Purkinje cell (primary cell): ENCODE data around the gene NCR2. TPM values are rescaled to one million over a fixed set of nuclear protein-coding genes. Genes with fewer than 3 reads are reported as not detected.

ENCODE experiments used
- polyA plus RNA-seq: library from polyadenylated mRNA; unstranded; fragments of >200 nt; fragmentation: Nextera tagmentation; gene quantifications from 2 replicates; pipeline ENCODE4 v1.2.1, GENCODE V29; 2014

Gene NCR2, protein sequence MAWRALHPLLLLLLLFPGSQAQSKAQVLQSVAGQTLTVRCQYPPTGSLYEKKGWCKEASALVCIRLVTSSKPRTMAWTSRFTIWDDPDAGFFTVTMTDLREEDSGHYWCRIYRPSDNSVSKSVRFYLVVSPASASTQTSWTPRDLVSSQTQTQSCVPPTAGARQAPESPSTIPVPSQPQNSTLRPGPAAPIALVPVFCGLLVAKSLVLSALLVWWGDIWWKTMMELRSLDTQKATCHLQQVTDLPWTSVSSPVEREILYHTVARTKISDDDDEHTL
- polyA plus RNA-seq, result not detected in 2 replicates

GRCh38 chr6:41335296-41335695 is at the start of gene NCR2:
TSS of gene NCR2 (plus strand) at chr6:41335608. CDS start at chr6:41335877, 269 bp downstream.

DNA sequence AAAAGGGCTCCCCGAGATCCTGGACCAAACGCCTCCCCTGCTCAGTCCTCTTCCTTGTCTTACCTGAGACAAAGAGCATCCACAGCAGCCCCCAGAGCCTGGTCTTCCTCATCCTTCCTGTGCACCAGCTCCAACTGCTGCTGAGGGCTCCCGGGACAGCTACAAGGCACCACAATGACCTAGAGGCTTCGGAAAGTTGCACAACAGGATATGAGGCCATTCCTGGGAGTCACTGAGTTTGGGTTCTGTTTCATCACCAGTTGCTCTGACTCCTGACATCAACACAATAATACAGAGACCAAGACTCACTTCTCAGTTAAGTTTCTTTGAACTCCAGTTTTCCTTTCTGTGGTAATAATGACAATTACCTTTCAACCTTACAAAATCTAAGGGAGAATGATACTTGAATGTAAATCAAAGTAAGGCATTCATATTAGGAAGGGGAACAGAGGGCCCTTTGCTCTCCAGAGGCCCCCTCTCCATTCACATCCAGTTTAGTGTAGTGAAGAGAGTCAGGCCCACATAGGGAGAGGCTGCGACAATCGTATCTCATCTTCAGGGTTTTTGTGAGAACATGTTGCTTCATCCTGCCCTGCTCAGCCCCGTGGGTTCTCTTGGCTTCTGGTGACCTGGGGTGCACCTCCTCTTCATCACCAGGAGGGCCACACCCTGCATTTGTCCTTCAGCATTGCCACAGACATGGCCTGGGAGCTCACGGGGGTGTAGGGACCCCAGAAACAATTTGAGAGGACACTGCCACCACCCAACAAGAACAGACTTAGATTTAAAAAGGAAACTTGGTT is 48.7 kb upstream of the NCR2 start, which contains the start of gene TREM1:
Gene TREM1 (minus strand): TSS at position 139 of the 803 bp plus-strand sequence. CDS start 27 bp downstream, at position 112.

Other genes with a start within 250 kb of the NCR2 start
- gene TREML1, start 181.3 kb upstream of the NCR2 start, polyA plus RNA-seq, result not detected in 2 replicates
- gene TREM2, start 172.5 kb upstream of the NCR2 start, polyA plus RNA-seq, result not detected in 2 replicates
- not detected in 2 replicates for gene TREML2, start 134.5 kb upstream of the NCR2 start, polyA plus RNA-seq
- not detected in 2 replicates for gene TREML4, start 107.3 kb upstream of the NCR2 start, polyA plus RNA-seq
- not detected in 2 replicates for gene TREM1, start 48.9 kb upstream of the NCR2 start, polyA plus RNA-seq
- gene FOXP4, start 210.8 kb downstream of the NCR2 start, polyA plus RNA-seq, result 6.0 and 11.8 TPM in 2 replicates